ENCODE measurements around the gene WNK4. TPM values are rescaled to one million over a fixed set of nuclear protein-coding genes. Genes with fewer than 3 reads are reported as not detected.

Gene WNK4
- total RNA-seq, 1 donor from 2014 or later, result not detected

GRCh38 chr17:42744806-42745617, 35.4 kb upstream of the WNK4 start, which contains the start of gene EZH1:
TSS of gene EZH1 (minus strand) at chr17:42745040. CDS start at chr17:42728941, 16,099 bp downstream.
- TF ChIP-seq, protein P1, sequence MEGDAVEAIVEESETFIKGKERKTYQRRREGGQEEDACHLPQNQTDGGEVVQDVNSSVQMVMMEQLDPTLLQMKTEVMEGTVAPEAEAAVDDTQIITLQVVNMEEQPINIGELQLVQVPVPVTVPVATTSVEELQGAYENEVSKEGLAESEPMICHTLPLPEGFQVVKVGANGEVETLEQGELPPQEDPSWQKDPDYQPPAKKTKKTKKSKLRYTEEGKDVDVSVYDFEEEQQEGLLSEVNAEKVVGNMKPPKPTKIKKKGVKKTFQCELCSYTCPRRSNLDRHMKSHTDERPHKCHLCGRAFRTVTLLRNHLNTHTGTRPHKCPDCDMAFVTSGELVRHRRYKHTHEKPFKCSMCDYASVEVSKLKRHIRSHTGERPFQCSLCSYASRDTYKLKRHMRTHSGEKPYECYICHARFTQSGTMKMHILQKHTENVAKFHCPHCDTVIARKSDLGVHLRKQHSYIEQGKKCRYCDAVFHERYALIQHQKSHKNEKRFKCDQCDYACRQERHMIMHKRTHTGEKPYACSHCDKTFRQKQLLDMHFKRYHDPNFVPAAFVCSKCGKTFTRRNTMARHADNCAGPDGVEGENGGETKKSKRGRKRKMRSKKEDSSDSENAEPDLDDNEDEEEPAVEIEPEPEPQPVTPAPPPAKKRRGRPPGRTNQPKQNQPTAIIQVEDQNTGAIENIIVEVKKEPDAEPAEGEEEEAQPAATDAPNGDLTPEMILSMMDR (IDR thresholded peaks at IDR 0.05), result peak in 1 of 3 experiments; percentile 16
- H3K4me1 ChIP-seq, result peaks cover 0 to 11% of the 10 kb centered on the region in 2 donors
- intact Hi-C loops (cut with DNase I), result loop anchor here (2.0 kb wide), 1 partner anchor 18 kb away; no protein-coding TSS in a partner anchor
- peak within 1 kb of the TSS; percentile 93 to 95 for H3K27ac ChIP-seq
- H3K36me3 ChIP-seq, result no peaks in the 10 kb centered on the region
- no peaks in the 10 kb centered on the region for H3K27me3 ChIP-seq
- peak; percentile 61 to 93 for DNase-seq (ENCODE audit: low spot score in 2 of 2)
- no peaks in the 10 kb centered on the region for H3K9me3 ChIP-seq
- peak within 1 kb of the TSS; percentile 89 to 98 for H3K4me3 ChIP-seq

- H3K36me3 ChIP-seq, result no peaks in the 10 kb centered on the region
- H3K27me3 ChIP-seq, result no peaks in the 10 kb centered on the region
- no peaks in the 10 kb centered on the region for H3K9me3 ChIP-seq
- H3K4me3 ChIP-seq, result no peak overlapping the region
- TF ChIP-seq, protein P1 (IDR thresholded peaks at IDR 0.05), result no peak
- no peak for DNase-seq (ENCODE audit: low spot score in 2 of 2)
- H3K27ac ChIP-seq, result peak overlapping the region in 1 of 2 donors; percentile 44
- peaks cover 0 to 9% of the 10 kb centered on the region in 2 donors for H3K4me1 ChIP-seq
- intact Hi-C loops (cut with DNase I), result no loop called here
Observed at GRCh38 chr17:42748202-42748907, 32.1 kb upstream of the WNK4 start.

GRCh38 chr17:42748908-42749798, 31.3 kb upstream of the WNK4 start:
- Histone ChIP-seq H3K9me3 (no peaks in the 10 kb centered on the region), H3K4me3 (no peak overlapping the region), H3K36me3 (no peaks in the 10 kb centered on the region), H3K27ac (peak overlapping the region in 1 of 2 donors; percentile 44), H3K27me3 (no peaks in the 10 kb centered on the region), H3K4me1 (peaks cover 0 to 5% of the 10 kb centered on the region in 2 donors)
- intact Hi-C loops (cut with DNase I), result no loop called here
- TF ChIP-seq, protein P1 (IDR thresholded peaks at IDR 0.05), result no peak
- no peak for DNase-seq (ENCODE audit: low spot score in 2 of 2)

GRCh38 chr17:42750739-42751344, 29.6 kb upstream of the WNK4 start:
- H3K27me3 ChIP-seq, result no peaks in the 10 kb centered on the region
- H3K4me1 ChIP-seq, result no peaks in the 10 kb centered on the region
- no peaks in the 10 kb centered on the region for H3K9me3 ChIP-seq
- H3K4me3 ChIP-seq, result no peak overlapping the region
- H3K36me3 ChIP-seq, result no peaks in the 10 kb centered on the region
- intact Hi-C loops (cut with DNase I), result no loop called here
- DNase-seq (ENCODE audit: low spot score in 2 of 2), result no peak
- peak overlapping the region; percentile 13 to 37 for H3K27ac ChIP-seq
- TF ChIP-seq, protein P1 (IDR thresholded peaks at IDR 0.05), result no peak

GRCh38 chr17:42751628-42752027, 28.8 kb upstream of the WNK4 start:
- intact Hi-C loops (cut with DNase I), result no loop called here
- TF ChIP-seq, protein P1 (IDR thresholded peaks at IDR 0.05), result no peak
- H3K27me3 ChIP-seq, result no peaks in the 10 kb centered on the region
- no peak overlapping the region for H3K4me3 ChIP-seq
- H3K4me1 ChIP-seq, result no peaks in the 10 kb centered on the region
- H3K36me3 ChIP-seq, result no peaks in the 10 kb centered on the region
- no peak for DNase-seq (ENCODE audit: low spot score in 2 of 2)
- H3K27ac ChIP-seq, result no peak overlapping the region
- H3K9me3 ChIP-seq, result no peaks in the 10 kb centered on the region

All from ascending aorta (tissue), 2 donors.